HS-5 (cell line): ENCODE measurements around the gene IRAK1.
"Not testable (repeated sequence)": the region's sequence is repeated elsewhere in the genome, so short reads cannot be mapped to it uniquely, and the experiment has no call there.

ENCODE experiments used
- DNase-seq: peaks from one replicate; pipeline ENCODE4 v3.0.0-alpha.2; 2012; ENCODE audit warnings: low read depth

IRAK1 gene

GRCh38 chrX:153994398-153994797 is 25.3 kb downstream of the IRAK1 start:
- not testable (repeated sequence) for DNase-seq

GRCh38 chrX:153993978-153994377 is 25.7 kb downstream of the IRAK1 start:
- no peak for DNase-seq

- DNase-seq = no peak
Observed at GRCh38 chrX:153993079-153993478, 26.6 kb downstream of the IRAK1 start.

- DNase-seq = no peak
Observed at GRCh38 chrX:153992180-153992579, 27.5 kb downstream of the IRAK1 start.

GRCh38 chrX:153991013-153991580 is 28.6 kb downstream of the IRAK1 start:
- no peak for DNase-seq

GRCh38 chrX:153989973-153990655 is 29.6 kb downstream of the IRAK1 start:
- DNase-seq = no peak

GRCh38 chrX:153988493-153988892 is 31.2 kb downstream of the IRAK1 start:
- no peak for DNase-seq

- no peak for DNase-seq
Observed at GRCh38 chrX:153984351-153985178, 35.1 kb downstream of the IRAK1 start.

- no peak for DNase-seq
Observed at GRCh38 chrX:153983321-153983801, 36.3 kb downstream of the IRAK1 start.

GRCh38 chrX:153981771-153982533 is 37.8 kb downstream of the IRAK1 start:
- no peak for DNase-seq

GRCh38 chrX:153981231-153981630 is 38.5 kb downstream of the IRAK1 start:
- no peak for DNase-seq

GRCh38 chrX:153980394-153980793 is 39.3 kb downstream of the IRAK1 start:
- not testable (repeated sequence) for DNase-seq

GRCh38 chrX:153974726-153975286 is 44.9 kb downstream of the IRAK1 start:
- no peak for DNase-seq

- DNase-seq = no peak
Observed at GRCh38 chrX:153974003-153974725, 45.5 kb downstream of the IRAK1 start.

- DNase-seq = no peak
Observed at GRCh38 chrX:153973127-153974002, 46.3 kb downstream of the IRAK1 start.

- DNase-seq = peak; percentile 59
Observed at GRCh38 chrX:153972368-153973126, 47.2 kb downstream of the IRAK1 start, which contains the start of gene TMEM187. TMEM187 (plus strand) TSS chrX:153972754; CDS start chrX:153982063, 9,309 bp downstream.

GRCh38 chrX:153971450-153972367 is 48.0 kb downstream of the IRAK1 start, which contains the start of gene HCFC1:
HCFC1 (minus strand) TSS chrX:153971818; CDS start chrX:153970840, 978 bp downstream.
- peak; percentile 53 for DNase-seq

GRCh38 chrX:153971124-153971449 is 48.6 kb downstream of the IRAK1 start:
- DNase-seq = peak; percentile 44
